MCF 10A (cell line): Measurements from ENCODE around the gene CCDC78. TPM values are rescaled to one million over a fixed set of nuclear protein-coding genes. Genes with fewer than 3 reads are reported as not detected.
A peak's percentile ranks its signal among the peaks of the same experiment; 100 is the strongest.

Experiments used
- BruUV-seq: library from RNA; stranded (reverse); fragments of 400-500 nt; replicated peaks from 2 replicates; lab custom pipeline; 2021; lab: Mats Ljungman, UMichigan
- CTCF ChIA-PET: fragments of 300-600 bp; sonication (Branson Sonifier 250); formaldehyde crosslinking; extraction: SDS; loops from one replicate; lab custom pipeline; 2021; ENCODE audit warnings: antibody characterized with exemption, inconsistent platforms; lab: Yijun Ruan, JAX
- POLR2A ChIA-PET: fragments of 300-600, 350-650 bp; sonication (Branson Sonifier 250); formaldehyde crosslinking; extraction: SDS; loops from one replicate; lab custom pipeline; 2020; ENCODE audit warnings: antibody characterized with exemption, inconsistent platforms; lab: Yijun Ruan, JAX
- DNase-seq: peaks from one replicate; pipeline ENCODE4 v3.0.0-alpha.2; 2018; ENCODE audit not compliant: unreplicated experiment
- H3K27ac Mint-ChIP-seq: one replicate; pipeline ENCODE4 v1.8.0; 2022; ENCODE audit warnings: mild to moderate bottlenecking, low read depth, mixed read lengths; ENCODE audit not compliant: unreplicated experiment
- H3K27me3 Mint-ChIP-seq: one replicate; pipeline ENCODE4 v1.8.0; 2022; ENCODE audit warnings: mixed read lengths; ENCODE audit not compliant: insufficient read depth, unreplicated experiment
- H3K36me3 Mint-ChIP-seq: one replicate; pipeline ENCODE4 v1.8.0; 2022; ENCODE audit warnings: mild to moderate bottlenecking, moderate library complexity, mixed read lengths; ENCODE audit not compliant: insufficient read depth, unreplicated experiment
- H3K4me1 Mint-ChIP-seq: one replicate; pipeline ENCODE4 v1.8.0; 2022; ENCODE audit warnings: mixed read lengths; ENCODE audit not compliant: insufficient read depth, unreplicated experiment
- H3K4me3 Mint-ChIP-seq: one replicate; pipeline ENCODE4 v1.8.0; 2022; ENCODE audit warnings: mild to moderate bottlenecking, moderate library complexity, mixed read lengths; ENCODE audit not compliant: unreplicated experiment
- H3K9me3 Mint-ChIP-seq: one replicate; pipeline ENCODE4 v1.8.0; 2022; ENCODE audit warnings: mixed read lengths; ENCODE audit not compliant: unreplicated experiment
- intact Hi-C: fragments of 100-400 bp; cut with micrococcal nuclease; formaldehyde crosslinking; loops from 2 replicates; pipeline ENCODE4 v1.14.1; 2022
- total RNA-seq: library from RNA; stranded (reverse); gene quantifications from 2 replicates; pipeline ENCODE4 v1.2.3, GENCODE V29; 2022
- TF ChIP-seq, protein P1 (sequence below): fragments of 200-600 bp; IDR thresholded peaks from one replicate; pipeline ENCODE4 v1.8.0; 2022; ENCODE audit warnings: antibody characterized with exemption, mild to moderate bottlenecking; ENCODE audit not compliant: unreplicated experiment

The CCDC78 gene
- total RNA-seq, 1 experiment from 2014 or later, result 6.0 TPM

GRCh38 chr16:709566-710499, 16.4 kb downstream of the CCDC78 start:
- Mint-ChIP-seq H3K4me1 (peaks cover 24% of the 10 kb centered on the region), H3K9me3 (no peaks in the 10 kb centered on the region), H3K27me3 (no peaks in the 10 kb centered on the region), H3K36me3 (peaks cover 4% of the 10 kb centered on the region), H3K4me3 (peak overlapping the region; percentile 46), H3K27ac (peak overlapping the region; percentile 5)
- ChIA-PET CTCF (interaction anchor here (0.5 to 3.9 kb wide), 9 partner anchors 10 to 347 kb away, joined by 3 to 34 read pairs (median 4); partner anchors contain the start of genes CHTF18 and RPUSD1), POLR2A (interaction anchor here (0.6 to 8.8 kb wide), 5 partner anchors 14 to 67 kb away, joined by 3 to 124 read pairs (median 3); partner anchors contain the start of genes ANTKMT, CCDC78, CIAO3 and HAGHL)
- intact Hi-C loops, result loop anchor here (2.0 kb wide), 1 partner anchor 345 kb away; no protein-coding TSS in a partner anchor
- no peak for DNase-seq
- BruUV-seq, result no TSS peak
- TF ChIP-seq, protein P1, sequence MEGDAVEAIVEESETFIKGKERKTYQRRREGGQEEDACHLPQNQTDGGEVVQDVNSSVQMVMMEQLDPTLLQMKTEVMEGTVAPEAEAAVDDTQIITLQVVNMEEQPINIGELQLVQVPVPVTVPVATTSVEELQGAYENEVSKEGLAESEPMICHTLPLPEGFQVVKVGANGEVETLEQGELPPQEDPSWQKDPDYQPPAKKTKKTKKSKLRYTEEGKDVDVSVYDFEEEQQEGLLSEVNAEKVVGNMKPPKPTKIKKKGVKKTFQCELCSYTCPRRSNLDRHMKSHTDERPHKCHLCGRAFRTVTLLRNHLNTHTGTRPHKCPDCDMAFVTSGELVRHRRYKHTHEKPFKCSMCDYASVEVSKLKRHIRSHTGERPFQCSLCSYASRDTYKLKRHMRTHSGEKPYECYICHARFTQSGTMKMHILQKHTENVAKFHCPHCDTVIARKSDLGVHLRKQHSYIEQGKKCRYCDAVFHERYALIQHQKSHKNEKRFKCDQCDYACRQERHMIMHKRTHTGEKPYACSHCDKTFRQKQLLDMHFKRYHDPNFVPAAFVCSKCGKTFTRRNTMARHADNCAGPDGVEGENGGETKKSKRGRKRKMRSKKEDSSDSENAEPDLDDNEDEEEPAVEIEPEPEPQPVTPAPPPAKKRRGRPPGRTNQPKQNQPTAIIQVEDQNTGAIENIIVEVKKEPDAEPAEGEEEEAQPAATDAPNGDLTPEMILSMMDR, result no peak

- Mint-ChIP-seq H3K9me3 (no peaks in the 10 kb centered on the region), H3K4me3 (peak overlapping the region; percentile 16), H3K27me3 (no peaks in the 10 kb centered on the region), H3K4me1 (peaks cover 24% of the 10 kb centered on the region), H3K27ac (no peak overlapping the region), H3K36me3 (peaks cover 4% of the 10 kb centered on the region)
- TF ChIP-seq, protein P1, result no peak
- ChIA-PET CTCF (interaction anchor here (0.5 to 3.9 kb wide), 6 partner anchors 11 to 397 kb away, joined by 3 to 34 read pairs (median 8); no protein-coding TSS in a partner anchor), POLR2A (interaction anchor here (1.0 to 8.8 kb wide), 7 partner anchors 11 to 41 kb away, joined by 3 to 124 read pairs (median 8); partner anchors contain the start of genes ANTKMT, CCDC78, CIAO3 and HAGHL)
- intact Hi-C loops, result no loop called here
- no TSS peak for BruUV-seq
- no peak for DNase-seq
Measured at GRCh38 chr16:708959-709358, 17.3 kb downstream of the CCDC78 start.

DNA sequence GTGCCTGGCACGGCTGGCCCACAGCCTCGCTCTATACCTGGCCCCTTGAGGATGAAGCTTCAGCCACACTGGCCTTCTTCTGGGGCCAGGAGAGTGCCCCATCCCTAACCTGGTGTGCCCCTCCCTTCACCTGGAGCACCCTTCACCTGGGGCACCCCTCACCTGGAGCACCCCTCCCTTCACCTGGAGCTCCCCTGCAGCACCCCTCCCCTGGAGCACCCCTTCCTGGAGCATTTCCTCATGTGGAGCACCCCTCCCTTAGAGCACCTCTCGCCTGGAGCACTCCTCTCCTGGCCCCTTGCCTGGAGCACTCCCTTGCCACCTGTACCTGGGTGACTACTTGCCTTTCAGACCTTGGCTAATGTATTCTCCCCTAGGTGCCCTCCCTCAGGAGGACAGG, 18.2 kb downstream of the CCDC78 start:
- Mint-ChIP-seq H3K4me3 (peak overlapping the region; percentile 59), H3K27me3 (no peaks in the 10 kb centered on the region), H3K9me3 (no peaks in the 10 kb centered on the region), H3K27ac (peak overlapping the region; percentile 67), H3K4me1 (peaks cover 24% of the 10 kb centered on the region), H3K36me3 (peaks cover 8% of the 10 kb centered on the region)
- no peak for DNase-seq
- POLR2A ChIA-PET, result interaction anchor here (0.7 to 2.9 kb wide), 11 partner anchors 8 to 114 kb away, joined by 3 to 25 read pairs (median 6); partner anchors contain the start of genes ANTKMT, CCDC78, CIAO3 and HAGHL
- BruUV-seq, result no TSS peak
- intact Hi-C loops, result no loop called here
- TF ChIP-seq, protein P1, result no peak
- CTCF ChIA-PET, result interaction anchor here (0.7 to 2.9 kb wide), 11 partner anchors 8 to 351 kb away, joined by 3 to 15 read pairs (median 4); partner anchors contain the start of genes ANTKMT, CCDC78 and METRN
